Forelimb muscle (tissue), 1 donor: Measurements from ENCODE around the gene LRRTM3. TPM values are rescaled to one million over a fixed set of nuclear protein-coding genes. Genes with fewer than 3 reads are reported as not detected.

Experiments
- DNase-seq: peaks from one replicate; pipeline ENCODE4 v3.0.0-alpha.2; 2013; ENCODE audit warnings: low read depth
- polyA plus RNA-seq: library from polyadenylated mRNA; unstranded; fragments of 120-200 nt; gene quantifications from one replicate; pipeline ENCODE4 v1.2.1, GENCODE V29; 2013; ENCODE audit not compliant: insufficient read length

The LRRTM3 gene
- polyA plus RNA-seq, 1 donor = 2.2 TPM

GRCh38 chr10:67115972-67116371 lies 190.1 kb downstream of the LRRTM3 start:
- DNase-seq = no peak

DNA sequence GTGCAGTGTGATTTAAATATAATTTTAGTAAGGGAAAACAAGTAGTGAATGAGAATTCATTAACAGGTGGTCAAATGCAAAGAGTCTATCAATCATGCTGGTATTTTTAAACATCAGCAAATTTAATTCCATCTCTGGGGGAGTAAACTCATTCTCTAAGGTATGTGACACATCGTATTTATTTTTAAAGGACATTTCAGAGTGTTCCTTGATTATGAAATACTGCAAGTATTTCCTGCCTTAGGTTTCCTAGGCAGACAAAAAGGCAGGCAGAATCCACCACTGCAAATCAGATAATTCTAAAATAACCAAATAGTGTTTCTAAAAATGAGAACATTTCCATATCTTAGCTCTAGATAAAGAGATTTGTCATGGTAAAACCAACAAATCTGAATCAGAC lies 193.8 kb downstream of the LRRTM3 start:
- DNase-seq = no peak

DNA sequence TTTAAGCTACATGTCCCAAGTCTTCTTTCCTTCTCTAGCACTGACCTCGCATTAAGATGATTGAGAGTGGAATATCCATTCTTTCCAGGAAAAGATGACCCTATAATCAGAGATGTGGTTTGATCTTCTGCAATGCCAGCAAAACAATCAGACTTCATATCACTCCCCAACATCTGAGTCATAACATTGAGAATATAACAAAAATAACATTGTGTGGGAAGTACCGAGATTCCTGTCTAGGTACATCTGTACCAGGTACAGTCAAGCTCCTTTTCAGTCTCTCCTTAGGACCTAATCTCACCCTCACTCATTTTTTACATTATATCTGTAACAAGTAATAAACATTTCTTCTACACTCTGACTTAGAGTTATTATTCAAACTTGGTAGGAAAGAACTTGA lies 201.6 kb downstream of the LRRTM3 start:
- DNase-seq = no peak

GRCh38 chr10:67140641-67141040 lies 214.8 kb downstream of the LRRTM3 start:
- DNase-seq = no peak

GRCh38 chr10:67141300-67141699 lies 215.5 kb downstream of the LRRTM3 start:
- no peak for DNase-seq

DNA sequence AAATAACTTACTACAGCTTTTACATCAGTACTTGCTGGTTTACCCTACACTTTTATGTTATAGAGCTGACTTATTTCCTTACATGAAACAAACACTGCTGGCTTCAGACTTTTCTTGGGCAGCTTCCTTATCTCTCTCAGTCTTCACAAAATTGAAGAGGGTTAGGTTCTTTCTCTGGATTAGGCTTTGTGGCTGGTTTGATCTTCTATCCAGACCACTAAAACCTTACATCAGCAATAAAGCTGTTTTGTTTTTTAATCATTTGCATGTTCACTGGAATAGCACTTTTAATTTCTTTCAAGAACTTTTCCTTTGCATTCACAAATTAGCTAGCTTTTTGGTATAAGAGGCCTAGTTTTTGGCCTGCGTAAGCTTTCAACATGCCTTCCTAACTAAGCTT lies 218.7 kb downstream of the LRRTM3 start:
- DNase-seq = no peak
